BLaER1 treated with 17β-estradiol and CSF1 and Interleukin-3, amounts not matched to agents 10 nM and 100 nM (cell line): ENCODE results near the gene NF2.

Source experiments
- H3K27ac ChIP-seq, 11 experiments: shearing (Covaris generic); formaldehyde crosslinking; 2 replicates each; pipeline ENCODE4 v1.8.1; 2022
- H3K27me3 ChIP-seq, 11 experiments: shearing (Covaris generic); formaldehyde crosslinking; 2 replicates each; pipeline ENCODE4 v1.8.1; 2022
- H3K36me3 ChIP-seq, 11 experiments: shearing (Covaris generic); formaldehyde crosslinking; 2 replicates each; pipeline ENCODE4 v1.8.1; 2022
- H3K4me1 ChIP-seq, 10 experiments: shearing (Covaris generic); formaldehyde crosslinking; 2 replicates each; pipeline ENCODE4 v1.8.1; 2022
- H3K4me2 ChIP-seq, 11 experiments: shearing (Covaris generic); formaldehyde crosslinking; 2 replicates each; pipeline ENCODE4 v1.8.1; 2022
- H3K4me3 ChIP-seq, 10 experiments: shearing (Covaris generic); formaldehyde crosslinking; 2 replicates each; pipeline ENCODE4 v1.8.1; 2022
- H3K9ac ChIP-seq, 11 experiments: shearing (Covaris generic); formaldehyde crosslinking; 2 replicates each; pipeline ENCODE4 v1.8.1; 2022
- H3K9me3 ChIP-seq, 11 experiments: shearing (Covaris generic); formaldehyde crosslinking; replicated peaks in 1 of 11; 2 replicates each; pipeline ENCODE4 v1.8.1; 2022
- H4K20me1 ChIP-seq, 11 experiments: shearing (Covaris generic); formaldehyde crosslinking; 2 replicates each; pipeline ENCODE4 v1.8.1; 2022
- Cebpa-rat ChIP-seq, 11 experiments: shearing (Covaris generic); IDR thresholded peaks; 2 replicates each; pipeline ENCODE4 v1.8.1; 2022

Gene NF2

GRCh38 chr22:29625090-29625825 is 21.8 kb downstream of the NF2 start:
- Histone ChIP-seq H3K4me1 (peaks cover 33 to 62% (median 43%) of the 10 kb centered on the region in 10 experiments), H3K27ac (no peak overlapping the region), H3K36me3 (0 out of 22 replicates have a peak, but pooled peaks cover 0 to 6% (median 0%) of the 10 kb centered on the region in 11 experiments), H4K20me1 (peaks cover 65 to 100% (median 97%) of the 10 kb centered on the region in 11 experiments), H3K4me2 (peak overlapping the region in 2 of 11 experiments; percentile 15 to 52; a peak in 1 of 22 replicates), H3K9me3 (no peaks in the 10 kb centered on the region), H3K9ac (no peak overlapping the region), H3K4me3 (no peak overlapping the region), H3K27me3 (no peaks in the 10 kb centered on the region)
- no peak for TF ChIP-seq Cebpa-rat (IDR thresholded peaks at IDR 0.05)

- Histone ChIP-seq H3K4me2 (no peak overlapping the region), H3K27ac (no peak overlapping the region), H3K4me1 (peaks cover 24 to 51% (median 32%) of the 10 kb centered on the region in 10 experiments)
Measured at GRCh38 chr22:29626497-29627195, 23.2 kb downstream of the NF2 start.

GRCh38 chr22:29627196-29627535 is 23.7 kb downstream of the NF2 start:
- H4K20me1 ChIP-seq, result peaks cover 65 to 100% (median 98%) of the 10 kb centered on the region in 11 experiments
- peaks cover 19 to 46% (median 27%) of the 10 kb centered on the region in 10 experiments for H3K4me1 ChIP-seq
- H3K36me3 ChIP-seq, result peaks cover 0 to 16% (median 2%) of the 10 kb centered on the region in 11 experiments; a peak in 1 of 22 replicates
- no peak overlapping the region for H3K4me3 ChIP-seq
- H3K27me3 ChIP-seq, result no peaks in the 10 kb centered on the region
- no peak for TF ChIP-seq Cebpa-rat (IDR thresholded peaks at IDR 0.05)
- no peak overlapping the region for H3K4me2 ChIP-seq
- H3K9me3 ChIP-seq, result no peaks in the 10 kb centered on the region
- no peak overlapping the region for H3K27ac ChIP-seq
- no peak overlapping the region for H3K9ac ChIP-seq

More at GRCh38 chr22:29626497-29627195, 23.2 kb downstream of the NF2 start:
- no peak for TF ChIP-seq Cebpa-rat (IDR thresholded peaks at IDR 0.05)
- Histone ChIP-seq H3K9me3 (no peaks in the 10 kb centered on the region), H4K20me1 (peaks cover 67 to 100% (median 98%) of the 10 kb centered on the region in 11 experiments), H3K36me3 (0 out of 22 replicates have a peak, but pooled peaks cover 0 to 11% (median 0%) of the 10 kb centered on the region in 11 experiments), H3K9ac (no peak overlapping the region), H3K27me3 (no peaks in the 10 kb centered on the region), H3K4me3 (no peak overlapping the region)

- H3K27ac ChIP-seq, result no peak overlapping the region
- no peaks in the 10 kb centered on the region for H3K27me3 ChIP-seq
- H3K9me3 ChIP-seq, result no peaks in the 10 kb centered on the region
- TF ChIP-seq Cebpa-rat (IDR thresholded peaks at IDR 0.05), result no peak
- no peak overlapping the region for H3K4me2 ChIP-seq
- peaks cover 0 to 16% (median 4%) of the 10 kb centered on the region in 11 experiments; a peak in 2 of 22 replicates for H3K36me3 ChIP-seq
- H4K20me1 ChIP-seq, result peaks cover 71 to 100% (median 97%) of the 10 kb centered on the region in 11 experiments; a peak in 21 of 22 replicates
- H3K9ac ChIP-seq, result no peak overlapping the region
- H3K4me3 ChIP-seq, result no peak overlapping the region
- peaks cover 15 to 41% (median 24%) of the 10 kb centered on the region in 10 experiments for H3K4me1 ChIP-seq
Measured at GRCh38 chr22:29628996-29629902, 25.8 kb downstream of the NF2 start.

- Histone ChIP-seq H3K9me3 (no peaks in the 10 kb centered on the region), H3K4me3 (no peak overlapping the region), H4K20me1 (peaks cover 74 to 100% (median 97%) of the 10 kb centered on the region in 11 experiments; a peak in 21 of 22 replicates), H3K4me1 (peaks cover 12 to 34% (median 19%) of the 10 kb centered on the region in 10 experiments), H3K4me2 (no peak overlapping the region), H3K36me3 (peaks cover 0 to 16% (median 4%) of the 10 kb centered on the region in 11 experiments; a peak in 2 of 22 replicates), H3K9ac (no peak overlapping the region), H3K27ac (no peak overlapping the region), H3K27me3 (no peaks in the 10 kb centered on the region)
- no peak for TF ChIP-seq Cebpa-rat (IDR thresholded peaks at IDR 0.05)
Measured at GRCh38 chr22:29629903-29630516, 26.6 kb downstream of the NF2 start.

GRCh38 chr22:29630987-29631386 is 27.6 kb downstream of the NF2 start:
- peaks cover 12 to 24% (median 17%) of the 10 kb centered on the region in 10 experiments for H3K4me1 ChIP-seq
- peaks cover 83 to 100% (median 99%) of the 10 kb centered on the region in 11 experiments; a peak in 21 of 22 replicates for H4K20me1 ChIP-seq
- no peaks in the 10 kb centered on the region for H3K9me3 ChIP-seq
- no peak overlapping the region for H3K4me2 ChIP-seq
- H3K4me3 ChIP-seq, result no peak overlapping the region
- TF ChIP-seq Cebpa-rat (IDR thresholded peaks at IDR 0.05), result no peak
- H3K9ac ChIP-seq, result no peak overlapping the region
- H3K27ac ChIP-seq, result no peak overlapping the region
- H3K36me3 ChIP-seq, result peaks cover 0 to 16% (median 4%) of the 10 kb centered on the region in 11 experiments; a peak in 2 of 22 replicates
- no peaks in the 10 kb centered on the region for H3K27me3 ChIP-seq

GRCh38 chr22:29631725-29632124 is 28.3 kb downstream of the NF2 start:
- Histone ChIP-seq H4K20me1 (peaks cover 84 to 100% (median 99%) of the 10 kb centered on the region in 11 experiments; a peak in 21 of 22 replicates), H3K27ac (no peak overlapping the region), H3K4me1 (peaks cover 12 to 24% (median 17%) of the 10 kb centered on the region in 10 experiments), H3K4me3 (no peak overlapping the region), H3K9ac (no peak overlapping the region), H3K27me3 (no peaks in the 10 kb centered on the region), H3K4me2 (no peak overlapping the region), H3K36me3 (peaks cover 0 to 20% (median 7%) of the 10 kb centered on the region in 11 experiments; a peak in 14 of 22 replicates), H3K9me3 (no peaks in the 10 kb centered on the region)
- TF ChIP-seq Cebpa-rat (IDR thresholded peaks at IDR 0.05), result no peak

GRCh38 chr22:29632672-29633071 is 29.2 kb downstream of the NF2 start:
- no peaks in the 10 kb centered on the region for H3K9me3 ChIP-seq

More at GRCh38 chr22:29632672-29633071, 29.2 kb downstream of the NF2 start:
- no peaks in the 10 kb centered on the region for H3K27me3 ChIP-seq
- peaks cover 80 to 100% (median 93%) of the 10 kb centered on the region in 11 experiments; a peak in 21 of 22 replicates for H4K20me1 ChIP-seq
- peaks cover 6 to 30% (median 13%) of the 10 kb centered on the region in 11 experiments; a peak in 21 of 22 replicates for H3K36me3 ChIP-seq
- peak overlapping the region in 1 of 11 experiments; percentile 38; a peak in 1 of 22 replicates for H3K4me2 ChIP-seq
- peaks cover 12 to 19% (median 16%) of the 10 kb centered on the region in 10 experiments for H3K4me1 ChIP-seq
- H3K9ac ChIP-seq, result no peak overlapping the region
- H3K4me3 ChIP-seq, result no peak overlapping the region
- no peak overlapping the region; a peak in 1 of 22 replicates for H3K27ac ChIP-seq
- TF ChIP-seq Cebpa-rat (IDR thresholded peaks at IDR 0.05), result no peak
